ENCODE measurements around the gene PRAMEF5. TPM values are rescaled to one million over a fixed set of nuclear protein-coding genes. Genes with fewer than 3 reads are reported as not detected.
"Not testable (repeated sequence)": the region's sequence is repeated elsewhere in the genome, so short reads cannot be mapped to it uniquely, and the experiment has no call there.

The PRAMEF5 gene
- total RNA-seq, result not detected

DNA sequence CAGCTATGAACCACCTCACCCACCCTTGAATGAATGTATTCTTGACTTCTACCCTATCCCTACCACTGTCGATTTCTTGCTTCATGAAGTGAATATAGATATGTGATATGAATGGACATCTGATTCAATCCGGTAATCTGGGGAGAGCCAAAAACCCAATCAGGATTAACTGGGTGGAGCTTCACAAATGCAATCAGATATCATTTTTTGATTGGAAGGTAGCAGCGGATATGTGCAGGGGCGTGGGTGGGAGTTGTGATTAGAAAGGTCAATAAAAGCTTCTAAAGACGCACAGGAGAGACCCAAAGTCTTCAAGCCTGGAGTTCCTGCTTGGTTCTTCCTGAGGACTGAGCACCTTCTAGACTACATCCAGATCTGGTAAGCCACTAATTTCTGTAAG is at the start of gene PRAMEF5:
Gene PRAMEF5, plus strand, starts transcription at position 301 of the 400 bp plus-strand sequence. CDS start 5,071 bp downstream, outside the sequence.
- not testable (repeated sequence) for ATAC-seq (ENCODE audit: low FRiP score); DNase-seq (ENCODE audit: low spot score)

- DNase-seq (ENCODE audit: low spot score); ATAC-seq (ENCODE audit: low FRiP score): not testable (repeated sequence)
Measured at GRCh38 chr1:13208712-13209111, 45.3 kb upstream of the PRAMEF5 start.

DNA sequence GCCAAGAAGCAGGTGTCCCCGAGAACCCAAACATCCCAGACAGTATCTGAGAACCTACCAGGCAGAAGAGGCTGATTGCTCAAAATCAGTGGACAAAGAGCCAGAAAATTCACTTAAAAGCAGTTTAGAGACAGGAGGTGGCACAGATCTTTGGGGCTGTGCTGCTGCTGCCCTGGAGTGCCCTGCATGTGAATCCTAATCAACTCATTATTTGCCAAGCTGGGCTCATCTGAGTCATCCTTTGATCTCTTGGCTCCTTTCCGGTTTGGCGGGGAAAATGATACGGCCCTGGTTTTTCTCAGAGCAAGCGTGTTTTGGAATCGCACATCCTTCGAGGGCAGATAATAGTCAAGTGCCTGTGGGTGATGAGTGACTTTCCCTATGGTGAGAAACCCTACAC is 37.4 kb upstream of the PRAMEF5 start:
- ATAC-seq (ENCODE audit: low FRiP score); DNase-seq (ENCODE audit: low spot score): not testable (repeated sequence)

GRCh38 chr1:13219203-13219602 is 34.8 kb upstream of the PRAMEF5 start:
- not testable (repeated sequence) for ATAC-seq (ENCODE audit: low FRiP score); DNase-seq (ENCODE audit: low spot score)

GRCh38 chr1:13222788-13223187 is 31.2 kb upstream of the PRAMEF5 start:
- not testable (repeated sequence) for DNase-seq (ENCODE audit: low spot score); ATAC-seq (ENCODE audit: low FRiP score)

GRCh38 chr1:13224480-13225060 is 29.4 kb upstream of the PRAMEF5 start:
- no peak for TF ChIP-seq CTCF (IDR thresholded peaks at IDR 0.05)
- ATAC-seq (ENCODE audit: low FRiP score) (no peak), DNase-seq (ENCODE audit: low spot score) (no peak)

DNA sequence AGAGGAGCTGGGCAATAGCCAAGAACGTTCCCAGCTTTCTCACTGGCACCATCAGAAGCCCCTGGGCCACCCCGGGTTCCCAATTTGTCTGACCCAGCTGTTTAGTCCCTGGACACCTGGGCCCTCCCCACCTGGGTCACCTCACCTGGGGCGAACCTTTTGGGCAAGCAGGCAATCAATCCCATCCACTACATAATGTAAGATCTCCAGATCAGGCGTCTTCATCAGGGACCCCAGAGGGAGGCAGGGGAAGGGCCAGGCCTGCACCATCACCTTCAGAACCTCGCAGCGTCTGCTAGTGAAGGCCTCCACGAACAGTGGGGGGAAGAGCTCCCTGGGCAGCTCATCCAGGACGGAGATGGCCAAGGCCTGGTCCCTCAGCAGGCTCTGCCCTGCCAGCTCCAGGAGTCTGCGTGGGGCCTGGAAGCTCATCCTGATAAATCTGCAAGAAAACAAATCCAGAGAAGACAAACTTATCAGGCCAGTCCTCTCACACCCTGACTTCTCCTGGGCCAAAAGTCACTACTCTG is 28.3 kb upstream of the PRAMEF5 start, which contains the start of gene PRAMEF18:
Gene PRAMEF18, minus strand, starts transcription at position 480 of the 530 bp plus-strand sequence. Its CDS starts 48 bp downstream, at position 432.
- DNase-seq (ENCODE audit: low spot score); ATAC-seq (ENCODE audit: low FRiP score): not testable (repeated sequence)

- ATAC-seq (ENCODE audit: low FRiP score), result not testable (repeated sequence)
- DNase-seq (ENCODE audit: low spot score), result peak; percentile 11
Measured at GRCh38 chr1:13227271-13228055, 26.5 kb upstream of the PRAMEF5 start.

- peak; percentile 15 for DNase-seq (ENCODE audit: low spot score)
- TF ChIP-seq CTCF (IDR thresholded peaks at IDR 0.05), result no peak
Measured at GRCh38 chr1:13228343-13228781, 25.6 kb upstream of the PRAMEF5 start.

DNA sequence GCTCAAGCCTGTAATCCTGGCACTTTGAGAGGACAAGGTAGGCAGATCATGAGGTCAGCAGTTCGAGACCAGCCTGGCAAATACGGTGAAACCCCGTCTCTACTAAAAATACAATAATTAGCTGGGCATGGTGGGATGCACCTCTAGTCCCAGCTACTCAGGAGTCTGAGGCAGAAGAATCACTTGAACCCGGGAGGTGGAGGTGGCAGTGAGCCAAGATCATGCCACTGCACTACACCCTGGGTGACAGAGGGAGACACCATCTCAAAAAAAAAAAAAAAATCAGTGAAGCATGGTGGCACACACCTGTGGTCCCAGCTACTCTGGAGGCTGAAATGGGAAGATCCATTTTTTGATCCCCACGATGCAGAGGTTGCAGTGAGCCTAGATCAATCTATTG is 23.9 kb upstream of the PRAMEF5 start:
- not testable (repeated sequence) for ATAC-seq (ENCODE audit: low FRiP score); DNase-seq (ENCODE audit: low spot score)

More at GRCh38 chr1:13228343-13228781, 25.6 kb upstream of the PRAMEF5 start:
- no peak for ATAC-seq (ENCODE audit: low FRiP score)

DNA sequence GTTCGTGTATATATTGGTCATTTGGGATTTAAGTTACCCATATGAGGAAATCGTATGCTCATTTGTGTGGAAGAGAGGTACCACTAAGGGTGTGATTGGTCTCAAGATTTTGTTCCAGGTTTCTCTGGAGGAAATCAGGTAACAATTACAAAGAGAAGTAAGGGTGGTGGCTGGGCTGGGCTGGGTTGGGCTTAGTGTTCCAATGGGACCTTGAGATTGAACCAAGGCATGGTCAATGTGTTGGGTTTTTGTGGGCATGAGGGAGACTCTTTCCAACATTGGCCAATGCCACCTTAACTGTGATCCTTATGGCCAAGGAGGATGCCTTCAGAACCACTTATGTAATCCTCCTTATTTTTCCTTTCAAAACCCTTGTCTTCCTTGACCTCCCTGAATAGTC is 23.4 kb upstream of the PRAMEF5 start:
- ATAC-seq (ENCODE audit: low FRiP score), result not testable (repeated sequence)
- peak; percentile 9 for DNase-seq (ENCODE audit: low spot score)

- DNase-seq (ENCODE audit: low spot score), result peak; percentile 18
- not testable (repeated sequence) for ATAC-seq (ENCODE audit: low FRiP score)
Measured at GRCh38 chr1:13231061-13231750, 22.8 kb upstream of the PRAMEF5 start.

- not testable (repeated sequence) for ATAC-seq (ENCODE audit: low FRiP score); DNase-seq (ENCODE audit: low spot score)
Measured at GRCh38 chr1:13232056-13232455, 21.9 kb upstream of the PRAMEF5 start.

GRCh38 chr1:13234057-13234456 is 19.9 kb upstream of the PRAMEF5 start:
- DNase-seq (ENCODE audit: low spot score); ATAC-seq (ENCODE audit: low FRiP score): not testable (repeated sequence)

DNA sequence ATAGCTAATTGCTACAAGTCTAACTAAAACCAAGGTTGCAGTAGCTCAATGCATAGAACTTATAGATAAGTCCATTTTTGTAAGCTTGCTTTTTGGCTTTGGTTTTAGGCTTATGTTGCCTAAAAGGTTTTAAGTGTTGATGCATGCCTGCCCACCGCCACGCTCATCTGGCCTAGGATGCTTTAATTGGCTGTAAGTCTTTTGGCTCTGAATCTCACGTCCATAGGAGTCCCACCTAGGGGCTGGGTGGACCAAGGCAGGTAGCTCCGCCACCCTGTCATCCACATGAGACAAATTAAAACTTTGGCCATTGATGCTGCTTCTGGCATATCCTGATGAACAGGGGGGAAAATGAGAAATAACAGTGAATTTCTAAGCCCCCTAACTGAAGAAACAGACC is 16.4 kb upstream of the PRAMEF5 start:
- not testable (repeated sequence) for ATAC-seq (ENCODE audit: low FRiP score); DNase-seq (ENCODE audit: low spot score)

DNA sequence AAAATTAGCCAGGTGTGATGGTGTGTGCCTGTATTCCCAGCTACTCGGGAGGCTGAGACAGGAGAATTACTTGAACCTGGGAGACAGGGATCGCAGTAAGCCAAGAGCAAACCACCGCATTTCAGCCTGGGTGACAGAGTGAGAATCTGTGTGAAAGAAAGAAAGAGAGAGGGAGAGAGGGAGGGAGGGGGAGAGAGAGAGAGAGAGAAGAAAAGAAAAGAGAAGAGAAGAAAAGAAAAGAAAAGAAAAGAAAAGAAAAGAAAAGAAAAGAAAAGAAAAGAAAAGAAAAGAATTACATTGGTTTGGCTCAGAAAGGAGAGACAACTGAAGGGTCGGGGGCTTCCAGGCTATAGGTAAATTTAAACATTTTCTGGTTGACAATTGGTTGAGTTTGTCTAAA is 14.4 kb upstream of the PRAMEF5 start:
- not testable (repeated sequence) for DNase-seq (ENCODE audit: low spot score); ATAC-seq (ENCODE audit: low FRiP score)

Data from omental fat pad (tissue), 4 donors.